Measurements from ENCODE around the gene MROH8. TPM values are rescaled to one million over a fixed set of nuclear protein-coding genes. Genes with fewer than 3 reads are reported as not detected.
A peak's percentile ranks its signal among the peaks of the same experiment; 100 is the strongest.

The MROH8 gene
- total and polyA plus RNA-seq, 8 donors, result 1.8 to 7.0 (median 5.3) TPM

- Histone ChIP-seq H3K9me3 (no peaks in the 10 kb centered on the region), H3K27ac (no peak overlapping the region), H3K4me3 (no peak overlapping the region), H3K36me3 (peaks cover 11 to 76% of the 10 kb centered on the region in 2 donors), H3K27me3 (no peaks in the 10 kb centered on the region), H3K4me1 (peaks cover 0 to 25% of the 10 kb centered on the region in 2 donors)
- no peak for ATAC-seq
- TF ChIP-seq CTCF (IDR thresholded peaks at IDR 0.05), result no peak
- DNase-seq, result no peak
- intact Hi-C loops (cut with DNase I), result no loop called here
These were observed 45.8 kb upstream of the MROH8 start for GRCh38 chr20:37225146-37225545.

GRCh38 chr20:37223053-37223452 lies 43.7 kb upstream of the MROH8 start:
- ATAC-seq, result peak; percentile 95
- Histone ChIP-seq H3K4me3 (no peak overlapping the region), H3K27ac (peak overlapping the region in 1 of 2 donors; percentile 43), H3K27me3 (no peaks in the 10 kb centered on the region), H3K4me1 (peaks cover 0 to 26% of the 10 kb centered on the region in 2 donors), H3K9me3 (no peaks in the 10 kb centered on the region), H3K36me3 (peaks cover 5 to 67% of the 10 kb centered on the region in 2 donors)
- peak in 2 of 4 donors; percentile 9 to 48 for DNase-seq
- intact Hi-C loops (cut with DNase I), result no loop called here
- no peak for TF ChIP-seq CTCF (IDR thresholded peaks at IDR 0.05)

- TF ChIP-seq CTCF (IDR thresholded peaks at IDR 0.05), result no peak
- Histone ChIP-seq H3K36me3 (peaks cover 5 to 67% of the 10 kb centered on the region in 2 donors), H3K4me3 (no peak overlapping the region), H3K27me3 (no peaks in the 10 kb centered on the region), H3K9me3 (no peaks in the 10 kb centered on the region), H3K4me1 (peaks cover 0 to 26% of the 10 kb centered on the region in 2 donors), H3K27ac (no peak overlapping the region)
- no peak for DNase-seq
- intact Hi-C loops (cut with DNase I), result no loop called here
- ATAC-seq, result no peak
These were observed 42.7 kb upstream of the MROH8 start for GRCh38 chr20:37222086-37222485.

- Histone ChIP-seq H3K27ac (no peak overlapping the region), H3K9me3 (no peaks in the 10 kb centered on the region), H3K27me3 (no peaks in the 10 kb centered on the region), H3K4me3 (no peak overlapping the region), H3K4me1 (peaks cover 0 to 26% of the 10 kb centered on the region in 2 donors), H3K36me3 (peaks cover 5 to 67% of the 10 kb centered on the region in 2 donors)
- ATAC-seq (no peak), DNase-seq (no peak)
- intact Hi-C loops (cut with DNase I), result no loop called here
- no peak for TF ChIP-seq CTCF (IDR thresholded peaks at IDR 0.05)
These were observed 41.4 kb upstream of the MROH8 start for GRCh38 chr20:37220731-37221130.

- no peak for ATAC-seq
- Histone ChIP-seq H3K27ac (no peak overlapping the region), H3K4me1 (peaks cover 0 to 26% of the 10 kb centered on the region in 2 donors), H3K4me3 (no peak overlapping the region), H3K36me3 (peaks cover 5 to 67% of the 10 kb centered on the region in 2 donors), H3K27me3 (no peaks in the 10 kb centered on the region), H3K9me3 (no peaks in the 10 kb centered on the region)
- intact Hi-C loops (cut with DNase I), result no loop called here
- no peak for TF ChIP-seq CTCF (IDR thresholded peaks at IDR 0.05)
- DNase-seq, result no peak
These were observed 40.7 kb upstream of the MROH8 start for GRCh38 chr20:37219751-37220668.
